Measurements from ENCODE around the gene FBXO44.

FBXO44 gene

GRCh38 chr1:11708554-11709350, 54.1 kb downstream of the FBXO44 start:
- TF ChIP-seq CTCF (IDR thresholded peaks at IDR 0.05; ENCODE audit: low read depth, low read length) (no peak), EZH2phosphoT487 (IDR thresholded peaks at IDR 0.05; ENCODE audit: low read depth) (no peak)
- no peaks in the 10 kb centered on the region for H3K36me3 ChIP-seq (replicated peaks; ENCODE audit: low read depth, low read length)
- H3K4me1 ChIP-seq (ENCODE audit: low read length): no peaks in the 10 kb centered on the region
- H2AFZ ChIP-seq (ENCODE audit: low read depth, low read length): no peak overlapping the region
- H3K79me2 ChIP-seq (ENCODE audit: low read length): no peaks in the 10 kb centered on the region
- no peak overlapping the region for H3K27ac ChIP-seq (ENCODE audit: low read length)
- H3K9me3 ChIP-seq (ENCODE audit: insufficient read depth, low read length): no peaks in the 10 kb centered on the region
- no peaks in the 10 kb centered on the region for H3K27me3 ChIP-seq (ENCODE audit: low read depth, low read length)
- no peak overlapping the region for H3K4me3 ChIP-seq (ENCODE audit: low read length)
- H3K4me2 ChIP-seq (ENCODE audit: low read length): no peak overlapping the region
- no peak overlapping the region for H3K9ac ChIP-seq (ENCODE audit: low read length)
- H4K20me1 ChIP-seq (ENCODE audit: insufficient read depth, low read length): no peaks in the 10 kb centered on the region

- Histone ChIP-seq H3K9ac (ENCODE audit: low read length) (no peak overlapping the region), H3K4me3 (ENCODE audit: low read length) (no peak overlapping the region), H3K9me3 (ENCODE audit: insufficient read depth, low read length) (no peaks in the 10 kb centered on the region), H3K4me2 (ENCODE audit: low read length) (no peak overlapping the region), H3K79me2 (ENCODE audit: low read length) (no peaks in the 10 kb centered on the region), H3K27me3 (ENCODE audit: low read depth, low read length) (no peaks in the 10 kb centered on the region), H3K27ac (ENCODE audit: low read length) (no peak overlapping the region), H2AFZ (ENCODE audit: low read depth, low read length) (no peak overlapping the region), H3K4me1 (ENCODE audit: low read length) (no peaks in the 10 kb centered on the region), H3K36me3 (replicated peaks; ENCODE audit: low read depth, low read length) (no peaks in the 10 kb centered on the region), H4K20me1 (ENCODE audit: insufficient read depth, low read length) (no peaks in the 10 kb centered on the region)
- TF ChIP-seq EZH2phosphoT487 (IDR thresholded peaks at IDR 0.05; ENCODE audit: low read depth): no peak
- no peak for TF ChIP-seq CTCF (IDR thresholded peaks at IDR 0.05; ENCODE audit: low read depth, low read length)
Observed at GRCh38 chr1:11711490-11711889, 56.8 kb downstream of the FBXO44 start.

GRCh38 chr1:11712285-11712684, 57.6 kb downstream of the FBXO44 start:
- Histone ChIP-seq H3K9me3 (ENCODE audit: insufficient read depth, low read length) (no peaks in the 10 kb centered on the region), H3K27me3 (ENCODE audit: low read depth, low read length) (no peaks in the 10 kb centered on the region), H3K4me2 (ENCODE audit: low read length) (no peak overlapping the region), H3K4me3 (ENCODE audit: low read length) (no peak overlapping the region), H3K79me2 (ENCODE audit: low read length) (no peaks in the 10 kb centered on the region), H2AFZ (ENCODE audit: low read depth, low read length) (no peak overlapping the region), H3K4me1 (ENCODE audit: low read length) (no peaks in the 10 kb centered on the region), H3K36me3 (replicated peaks; ENCODE audit: low read depth, low read length) (no peaks in the 10 kb centered on the region), H3K9ac (ENCODE audit: low read length) (no peak overlapping the region), H3K27ac (ENCODE audit: low read length) (no peak overlapping the region), H4K20me1 (ENCODE audit: insufficient read depth, low read length) (no peaks in the 10 kb centered on the region)
- TF ChIP-seq CTCF (IDR thresholded peaks at IDR 0.05; ENCODE audit: low read depth, low read length): no peak
- TF ChIP-seq EZH2phosphoT487 (IDR thresholded peaks at IDR 0.05; ENCODE audit: low read depth): no peak
